ENCODE measurements around the gene RHO. TPM values are rescaled to one million over a fixed set of nuclear protein-coding genes. Genes with fewer than 3 reads are reported as not detected.

RHO gene
- polyA plus RNA-seq, 1 donor (not counting 4 experiments of a cell fraction or from before 2014, with no cell fraction given): not detected

DNA sequence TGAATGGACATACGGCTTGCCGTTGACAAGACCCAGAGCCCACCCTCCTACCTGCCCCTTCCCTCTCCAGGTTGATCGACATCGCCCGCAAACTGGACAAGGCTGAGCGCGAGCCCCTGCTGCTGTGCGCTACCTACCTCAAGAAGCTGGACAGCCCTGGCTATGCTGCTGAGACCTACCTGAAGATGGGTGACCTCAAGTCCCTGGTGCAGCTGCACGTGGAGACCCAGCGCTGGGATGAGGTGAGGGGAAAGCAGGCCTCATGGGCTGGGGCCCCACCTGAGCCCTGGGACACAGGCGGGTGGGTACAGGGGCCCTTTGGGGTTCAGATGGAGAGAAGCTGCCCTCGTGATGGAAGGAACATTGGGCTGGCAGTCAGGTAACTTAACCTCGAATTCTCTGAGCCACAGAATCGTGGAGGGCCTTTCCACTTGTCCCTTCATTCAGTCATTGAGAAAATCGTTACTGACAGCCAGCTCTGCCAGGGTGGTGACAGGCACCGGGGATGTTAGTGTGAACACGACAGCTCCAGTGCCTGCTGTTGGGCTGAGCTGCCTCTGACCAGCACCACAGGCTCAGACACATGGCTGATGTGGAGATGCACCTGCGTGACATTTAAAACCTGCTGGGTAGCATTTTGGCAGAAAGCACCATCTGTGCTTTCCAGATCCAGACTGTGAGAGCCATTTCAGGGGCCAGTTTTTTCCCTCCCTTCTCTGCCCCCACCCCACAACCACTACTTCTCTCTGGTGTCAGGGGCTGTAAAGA is 25.6 kb upstream of the RHO start:
- Histone ChIP-seq H4K20me1 (ENCODE audit: control insufficient read depth, extremely low read depth, insufficient read depth, low read length) (no peaks in the 10 kb centered on the region), H3K4me3 (ENCODE audit: control insufficient read depth in 2 of 3, extremely low read depth in 1 of 3, insufficient read depth in 2 of 3, low read depth in 1 of 3, low read length in 3 of 3) (no peak overlapping the region), H2AFZ (ENCODE audit: control insufficient read depth, low read length) (no peak overlapping the region), H3K9me1 (ENCODE audit: control insufficient read depth, extremely low read depth, insufficient read depth, low read length) (no peaks in the 10 kb centered on the region), H3K27ac (ENCODE audit: control insufficient read depth, insufficient read depth, low read length) (no peak overlapping the region), H3K4me1 (ENCODE audit: control insufficient read depth, extremely low read depth, insufficient read depth, low read length) (no peaks in the 10 kb centered on the region), H3K9me3 (ENCODE audit: control insufficient read depth, low read depth, low read length) (no peaks in the 10 kb centered on the region), H3K9ac (ENCODE audit: control insufficient read depth, extremely low read depth, insufficient read depth, low read length) (no peak overlapping the region), H3K36me3 (ENCODE audit: control insufficient read depth in 2 of 2, extremely low read depth in 1 of 2, insufficient read depth in 2 of 2, low read length in 2 of 2) (no peaks in the 10 kb centered on the region), H3K27me3 (ENCODE audit: control insufficient read depth, extremely low read depth, insufficient read depth, low read length) (no peaks in the 10 kb centered on the region), H3K4me2 (ENCODE audit: control insufficient read depth, extremely low read depth, insufficient read depth, low read depth, low read length) (no peak overlapping the region), H3K79me2 (ENCODE audit: control insufficient read depth, insufficient read depth, low read length) (no peaks in the 10 kb centered on the region)
- DNase-seq (ENCODE audit: low read depth, low spot score) (no peak), FAIRE-seq (no peak)
- no peak for TF ChIP-seq EZH2 (IDR thresholded peaks at IDR 0.05; ENCODE audit: low read length)
- TF ChIP-seq, protein P1, sequence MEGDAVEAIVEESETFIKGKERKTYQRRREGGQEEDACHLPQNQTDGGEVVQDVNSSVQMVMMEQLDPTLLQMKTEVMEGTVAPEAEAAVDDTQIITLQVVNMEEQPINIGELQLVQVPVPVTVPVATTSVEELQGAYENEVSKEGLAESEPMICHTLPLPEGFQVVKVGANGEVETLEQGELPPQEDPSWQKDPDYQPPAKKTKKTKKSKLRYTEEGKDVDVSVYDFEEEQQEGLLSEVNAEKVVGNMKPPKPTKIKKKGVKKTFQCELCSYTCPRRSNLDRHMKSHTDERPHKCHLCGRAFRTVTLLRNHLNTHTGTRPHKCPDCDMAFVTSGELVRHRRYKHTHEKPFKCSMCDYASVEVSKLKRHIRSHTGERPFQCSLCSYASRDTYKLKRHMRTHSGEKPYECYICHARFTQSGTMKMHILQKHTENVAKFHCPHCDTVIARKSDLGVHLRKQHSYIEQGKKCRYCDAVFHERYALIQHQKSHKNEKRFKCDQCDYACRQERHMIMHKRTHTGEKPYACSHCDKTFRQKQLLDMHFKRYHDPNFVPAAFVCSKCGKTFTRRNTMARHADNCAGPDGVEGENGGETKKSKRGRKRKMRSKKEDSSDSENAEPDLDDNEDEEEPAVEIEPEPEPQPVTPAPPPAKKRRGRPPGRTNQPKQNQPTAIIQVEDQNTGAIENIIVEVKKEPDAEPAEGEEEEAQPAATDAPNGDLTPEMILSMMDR (optimal IDR thresholded peaks at IDR 0.05 in 1 of 3, IDR thresholded peaks at IDR 0.05 in 1 of 3, conservative IDR thresholded peaks at IDR 0.05 in 1 of 3; ENCODE audit: extremely low read depth in 1 of 3, insufficient read depth in 2 of 3, low read length in 3 of 3): no peak
- dilution Hi-C loops (cut with MboI; ENCODE audit: extremely low pct_ligation_motif_present, low sequenced_read_pairs): no loop called here

DNA sequence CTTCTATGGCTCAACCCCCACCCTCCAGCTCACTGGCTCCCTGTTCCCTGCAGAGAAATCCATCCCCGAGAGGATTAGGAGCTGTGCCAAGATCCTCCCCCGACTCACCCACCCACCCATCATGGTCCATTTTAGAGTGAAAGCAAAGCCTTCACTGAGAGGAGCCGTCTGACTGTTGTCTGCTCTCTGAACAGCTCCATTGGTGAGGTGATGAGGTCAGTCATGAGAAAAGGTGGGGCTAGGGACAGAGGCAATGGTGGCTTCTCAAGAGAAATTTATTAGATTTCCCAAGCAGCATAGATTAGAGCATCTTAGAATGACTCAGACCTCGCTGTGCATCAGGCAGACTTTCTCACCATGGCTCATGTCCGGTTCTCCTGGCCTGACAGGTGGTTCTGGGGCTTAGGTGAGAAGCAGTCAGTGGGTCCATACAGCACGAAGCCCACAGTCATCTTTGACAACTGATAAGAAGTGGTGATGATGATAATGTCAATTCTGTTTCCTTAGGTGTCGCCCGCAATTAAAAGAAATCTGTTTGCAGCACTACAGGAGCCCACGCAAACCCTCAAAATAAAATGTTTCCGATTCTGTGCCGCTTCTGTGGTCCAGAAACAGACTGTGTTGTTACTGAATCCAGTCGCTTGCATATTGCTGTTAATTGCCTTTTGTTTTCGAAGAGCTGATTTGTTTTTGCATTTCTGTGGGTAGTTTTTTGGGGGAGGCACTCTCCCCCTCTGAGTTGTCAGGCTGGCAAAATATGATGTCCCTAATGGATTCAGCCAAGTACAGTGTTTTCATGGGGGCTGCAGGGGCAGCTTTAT is 24.8 kb upstream of the RHO start:
- FAIRE-seq: no peak
- no peaks in the 10 kb centered on the region for H3K9me3 ChIP-seq (ENCODE audit: control insufficient read depth, low read depth, low read length)

More for the DNA sequence above, 24.8 kb upstream of the RHO start:
- dilution Hi-C loops (cut with MboI; ENCODE audit: extremely low pct_ligation_motif_present, low sequenced_read_pairs): no loop called here
- Histone ChIP-seq H3K4me1 (ENCODE audit: control insufficient read depth, extremely low read depth, insufficient read depth, low read length) (no peaks in the 10 kb centered on the region), H3K4me3 (ENCODE audit: control insufficient read depth in 2 of 3, extremely low read depth in 1 of 3, insufficient read depth in 2 of 3, low read depth in 1 of 3, low read length in 3 of 3) (no peak overlapping the region), H3K79me2 (ENCODE audit: control insufficient read depth, insufficient read depth, low read length) (no peaks in the 10 kb centered on the region), H3K9ac (ENCODE audit: control insufficient read depth, extremely low read depth, insufficient read depth, low read length) (no peak overlapping the region), H3K36me3 (ENCODE audit: control insufficient read depth in 2 of 2, extremely low read depth in 1 of 2, insufficient read depth in 2 of 2, low read length in 2 of 2) (no peaks in the 10 kb centered on the region), H3K27ac (ENCODE audit: control insufficient read depth, insufficient read depth, low read length) (no peak overlapping the region), H3K27me3 (ENCODE audit: control insufficient read depth, extremely low read depth, insufficient read depth, low read length) (no peaks in the 10 kb centered on the region), H3K4me2 (ENCODE audit: control insufficient read depth, extremely low read depth, insufficient read depth, low read depth, low read length) (no peak overlapping the region), H4K20me1 (ENCODE audit: control insufficient read depth, extremely low read depth, insufficient read depth, low read length) (no peaks in the 10 kb centered on the region), H2AFZ (ENCODE audit: control insufficient read depth, low read length) (no peak overlapping the region), H3K9me1 (ENCODE audit: control insufficient read depth, extremely low read depth, insufficient read depth, low read length) (no peaks in the 10 kb centered on the region)
- no peak for DNase-seq (ENCODE audit: low read depth, low spot score)
- TF ChIP-seq EZH2 (IDR thresholded peaks at IDR 0.05; ENCODE audit: low read length): no peak
- TF ChIP-seq, protein P1 (optimal IDR thresholded peaks at IDR 0.05 in 1 of 3, IDR thresholded peaks at IDR 0.05 in 1 of 3, conservative IDR thresholded peaks at IDR 0.05 in 1 of 3; ENCODE audit: extremely low read depth in 1 of 3, insufficient read depth in 2 of 3, low read length in 3 of 3): no peak
